ENCODE measurements around the gene ATF6. TPM values are rescaled to one million over a fixed set of nuclear protein-coding genes. Genes with fewer than 3 reads are reported as not detected.

The ATF6 gene
- total RNA-seq, 1 donor = 28.6 TPM

GRCh38 chr1:161792740-161793139 is 26.6 kb downstream of the ATF6 start:
- no peak overlapping the region for H2AFZ ChIP-seq (ENCODE audit: low read length)
- peak overlapping the region; percentile 36 for H3K27ac ChIP-seq (ENCODE audit: low read depth, low read length)
- H3K27me3 ChIP-seq (ENCODE audit: insufficient read depth, low read length) = no peaks in the 10 kb centered on the region
- TF ChIP-seq, protein P1, sequence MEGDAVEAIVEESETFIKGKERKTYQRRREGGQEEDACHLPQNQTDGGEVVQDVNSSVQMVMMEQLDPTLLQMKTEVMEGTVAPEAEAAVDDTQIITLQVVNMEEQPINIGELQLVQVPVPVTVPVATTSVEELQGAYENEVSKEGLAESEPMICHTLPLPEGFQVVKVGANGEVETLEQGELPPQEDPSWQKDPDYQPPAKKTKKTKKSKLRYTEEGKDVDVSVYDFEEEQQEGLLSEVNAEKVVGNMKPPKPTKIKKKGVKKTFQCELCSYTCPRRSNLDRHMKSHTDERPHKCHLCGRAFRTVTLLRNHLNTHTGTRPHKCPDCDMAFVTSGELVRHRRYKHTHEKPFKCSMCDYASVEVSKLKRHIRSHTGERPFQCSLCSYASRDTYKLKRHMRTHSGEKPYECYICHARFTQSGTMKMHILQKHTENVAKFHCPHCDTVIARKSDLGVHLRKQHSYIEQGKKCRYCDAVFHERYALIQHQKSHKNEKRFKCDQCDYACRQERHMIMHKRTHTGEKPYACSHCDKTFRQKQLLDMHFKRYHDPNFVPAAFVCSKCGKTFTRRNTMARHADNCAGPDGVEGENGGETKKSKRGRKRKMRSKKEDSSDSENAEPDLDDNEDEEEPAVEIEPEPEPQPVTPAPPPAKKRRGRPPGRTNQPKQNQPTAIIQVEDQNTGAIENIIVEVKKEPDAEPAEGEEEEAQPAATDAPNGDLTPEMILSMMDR (IDR thresholded peaks at IDR 0.05; ENCODE audit: extremely low read depth, low read depth, low read length) = peak; percentile 64
- no peaks in the 10 kb centered on the region for H4K20me1 ChIP-seq (ENCODE audit: insufficient read depth, low read length)
- H3K9me3 ChIP-seq (ENCODE audit: low read depth, low read length) = no peaks in the 10 kb centered on the region
- peaks cover 9% of the 10 kb centered on the region for H3K4me1 ChIP-seq (ENCODE audit: insufficient read depth, low read length)
- no peak overlapping the region for H3K4me2 ChIP-seq (ENCODE audit: insufficient read depth, low read length)
- peaks cover 10% of the 10 kb centered on the region for H3K36me3 ChIP-seq (ENCODE audit: insufficient read depth, low read length)
- H3K79me2 ChIP-seq (ENCODE audit: insufficient read depth, low read length) = no peaks in the 10 kb centered on the region
- no peak overlapping the region for H3K4me3 ChIP-seq (ENCODE audit: insufficient read depth, low read length)
- no peak for DNase-seq (ENCODE audit: insufficient read length, low spot score, missing footprints)

DNA sequence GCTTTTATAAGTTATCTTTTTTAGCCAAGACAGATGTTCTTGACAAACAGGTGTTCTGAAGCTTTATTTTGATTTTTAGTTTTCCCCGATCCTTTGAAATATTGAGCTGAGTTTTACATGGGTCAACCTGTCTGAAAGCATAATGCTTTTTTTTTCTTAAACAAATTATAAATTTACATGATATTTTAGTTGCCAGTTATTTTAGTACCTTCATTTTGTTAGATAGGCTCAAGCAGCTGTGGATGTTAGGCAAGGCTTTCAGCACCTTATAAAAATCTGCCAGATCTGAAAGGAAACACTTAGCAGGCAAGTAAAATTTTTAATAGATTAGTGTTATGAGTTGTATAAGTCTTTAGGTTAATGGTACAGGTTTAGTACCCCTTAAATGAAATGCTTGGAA is 33.7 kb downstream of the ATF6 start:
- no peaks in the 10 kb centered on the region for H3K9me3 ChIP-seq (ENCODE audit: low read depth, low read length)
- no peaks in the 10 kb centered on the region for H3K4me1 ChIP-seq (ENCODE audit: insufficient read depth, low read length)
- H3K4me2 ChIP-seq (ENCODE audit: insufficient read depth, low read length) = no peak overlapping the region
- no peak overlapping the region for H3K27ac ChIP-seq (ENCODE audit: low read depth, low read length)
- H4K20me1 ChIP-seq (ENCODE audit: insufficient read depth, low read length) = no peaks in the 10 kb centered on the region
- H3K36me3 ChIP-seq (ENCODE audit: insufficient read depth, low read length) = peaks cover 17% of the 10 kb centered on the region
- no peaks in the 10 kb centered on the region for H3K79me2 ChIP-seq (ENCODE audit: insufficient read depth, low read length)
- no peaks in the 10 kb centered on the region for H3K27me3 ChIP-seq (ENCODE audit: insufficient read depth, low read length)
- H3K4me3 ChIP-seq (ENCODE audit: insufficient read depth, low read length) = no peak overlapping the region
- DNase-seq (ENCODE audit: insufficient read length, low spot score, missing footprints) = no peak
- TF ChIP-seq, protein P1 (IDR thresholded peaks at IDR 0.05; ENCODE audit: extremely low read depth, low read depth, low read length) = no peak
- no peak overlapping the region for H2AFZ ChIP-seq (ENCODE audit: low read length)

DNA sequence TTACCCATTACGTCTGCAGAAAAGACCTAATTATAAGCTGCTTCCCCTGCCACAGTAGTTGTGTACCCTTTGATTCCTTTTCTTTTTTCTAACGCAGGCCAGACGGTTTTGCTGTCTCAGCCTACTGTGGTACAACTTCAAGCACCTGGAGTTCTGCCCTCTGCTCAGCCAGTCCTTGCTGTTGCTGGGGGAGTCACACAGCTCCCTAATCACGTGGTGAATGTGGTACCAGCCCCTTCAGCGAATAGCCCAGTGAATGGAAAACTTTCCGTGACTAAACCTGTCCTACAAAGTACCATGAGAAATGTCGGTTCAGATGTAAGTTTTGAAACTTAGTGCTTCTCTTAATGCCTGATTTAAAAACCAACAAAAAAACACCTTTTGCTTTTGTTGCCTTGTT is 35.8 kb downstream of the ATF6 start:
- no peak overlapping the region for H3K4me3 ChIP-seq (ENCODE audit: insufficient read depth, low read length)
- no peaks in the 10 kb centered on the region for H4K20me1 ChIP-seq (ENCODE audit: insufficient read depth, low read length)
- H3K27ac ChIP-seq (ENCODE audit: low read depth, low read length) = no peak overlapping the region
- H3K4me1 ChIP-seq (ENCODE audit: insufficient read depth, low read length) = peaks cover 4% of the 10 kb centered on the region
- H3K4me2 ChIP-seq (ENCODE audit: insufficient read depth, low read length) = no peak overlapping the region
- H3K36me3 ChIP-seq (ENCODE audit: insufficient read depth, low read length) = peaks cover 13% of the 10 kb centered on the region
- H3K9me3 ChIP-seq (ENCODE audit: low read depth, low read length) = no peaks in the 10 kb centered on the region
- no peak for DNase-seq (ENCODE audit: insufficient read length, low spot score, missing footprints)
- H2AFZ ChIP-seq (ENCODE audit: low read length) = no peak overlapping the region
- TF ChIP-seq, protein P1 (IDR thresholded peaks at IDR 0.05; ENCODE audit: extremely low read depth, low read depth, low read length) = no peak
- H3K27me3 ChIP-seq (ENCODE audit: insufficient read depth, low read length) = no peaks in the 10 kb centered on the region
- no peaks in the 10 kb centered on the region for H3K79me2 ChIP-seq (ENCODE audit: insufficient read depth, low read length)

GRCh38 chr1:161803181-161803580 is 37.1 kb downstream of the ATF6 start:
- no peak for DNase-seq (ENCODE audit: insufficient read length, low spot score, missing footprints)
- TF ChIP-seq, protein P1 (IDR thresholded peaks at IDR 0.05; ENCODE audit: extremely low read depth, low read depth, low read length) = no peak
- H3K9me3 ChIP-seq (ENCODE audit: low read depth, low read length) = no peaks in the 10 kb centered on the region
- H3K27ac ChIP-seq (ENCODE audit: low read depth, low read length) = no peak overlapping the region
- no peaks in the 10 kb centered on the region for H4K20me1 ChIP-seq (ENCODE audit: insufficient read depth, low read length)
- no peaks in the 10 kb centered on the region for H3K79me2 ChIP-seq (ENCODE audit: insufficient read depth, low read length)
- no peak overlapping the region for H3K4me3 ChIP-seq (ENCODE audit: insufficient read depth, low read length)
- H3K4me2 ChIP-seq (ENCODE audit: insufficient read depth, low read length) = no peak overlapping the region
- no peak overlapping the region for H2AFZ ChIP-seq (ENCODE audit: low read length)
- peaks cover 4% of the 10 kb centered on the region for H3K4me1 ChIP-seq (ENCODE audit: insufficient read depth, low read length)
- H3K27me3 ChIP-seq (ENCODE audit: insufficient read depth, low read length) = no peaks in the 10 kb centered on the region
- peaks cover 13% of the 10 kb centered on the region for H3K36me3 ChIP-seq (ENCODE audit: insufficient read depth, low read length)
